Transverse colon (tissue), 4 donors: ENCODE data around the gene DRC7.
A peak's percentile ranks its signal among the peaks of the same experiment; 100 is the strongest.

Experiments
- CTCF ChIP-seq, 5 experiments: fragments of 200-600 bp in 3 of 5; fragments of 450-650 bp in 2 of 5; sonication (generic) in 3 of 5; IDR thresholded peaks; 1 replicate in 2 of 5; 2 replicates in 3 of 5; pipeline ENCODE4 v1.5.1; 2016 to 2017; ENCODE audit warnings: antibody characterized with exemption in 5 of 5, inconsistent platforms in 3 of 5, mild to moderate bottlenecking in 2 of 5, moderate library complexity in 1 of 5
- EP300 ChIP-seq: sonication (generic); formaldehyde crosslinking; IDR thresholded peaks from one replicate; pipeline ENCODE4 v1.6.1; 2017; ENCODE audit warnings: antibody characterized with exemption, low read depth
- POLR2A ChIP-seq: fragments of 450-650 bp; IDR thresholded peaks from one replicate; pipeline ENCODE4 v1.6.1; 2016; ENCODE audit warnings: antibody characterized with exemption, mild to moderate bottlenecking, moderate library complexity
- POLR2AphosphoS5 ChIP-seq, 3 donors: sonication (generic); formaldehyde crosslinking; IDR thresholded peaks; one replicate each; pipeline ENCODE4 v1.6.1; 2016; ENCODE audit warnings: antibody characterized with exemption in 3 of 3

DNA sequence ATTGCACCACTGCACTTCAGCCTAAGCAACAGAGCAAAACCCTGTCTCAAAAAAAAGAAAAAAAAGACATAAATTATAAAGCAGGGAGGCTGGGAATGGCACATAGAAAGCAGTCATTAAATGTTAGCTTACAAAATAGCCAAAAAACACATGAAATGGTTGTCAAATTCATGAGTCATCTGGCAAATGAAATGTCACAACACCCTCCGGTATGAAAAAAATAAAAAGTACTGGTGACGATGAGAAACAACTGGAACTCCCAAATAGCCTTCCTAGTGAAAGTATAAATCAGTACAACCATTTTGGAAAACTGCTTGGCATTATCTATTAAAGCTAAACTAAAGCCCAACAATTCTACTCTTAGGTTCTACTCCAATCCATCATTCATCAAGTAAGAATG is 37.4 kb downstream of the DRC7 start:
- TF ChIP-seq CTCF (IDR thresholded peaks at IDR 0.05) (no peak), POLR2A (no peak), POLR2AphosphoS5 (IDR thresholded peaks at IDR 0.05) (peak in 1 of 3 donors; percentile 17), EP300 (no peak)
